Measurements from ENCODE around the gene SUCLA2.
"Not testable (repeated sequence)": the region's sequence is repeated elsewhere in the genome, so short reads cannot be mapped to it uniquely, and the experiment has no call there.

Gene SUCLA2

GRCh38 chr13:47990920-47991466, 10.1 kb downstream of the SUCLA2 start:
- no peak for DNase-seq

GRCh38 chr13:47990427-47990826, 10.6 kb downstream of the SUCLA2 start:
- DNase-seq = no peak

DNA sequence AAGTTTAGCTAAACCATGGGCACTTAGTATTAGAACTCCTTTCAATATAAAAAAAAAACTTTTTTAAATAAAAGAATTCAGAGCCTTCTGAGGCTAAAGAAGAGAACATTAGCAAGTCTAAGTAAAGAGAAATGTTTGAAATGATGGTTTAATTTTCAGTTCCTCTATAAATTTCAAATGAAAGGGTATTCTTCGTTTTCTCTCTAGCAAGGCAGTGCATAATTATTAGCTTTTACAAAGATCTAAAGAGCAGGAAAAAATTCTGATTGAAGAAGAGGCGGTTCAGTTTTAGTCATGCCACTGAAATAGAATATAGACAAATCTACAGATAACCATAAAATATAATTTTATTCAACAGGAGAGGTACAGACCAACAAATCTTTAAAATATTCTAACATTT, 18.0 kb downstream of the SUCLA2 start:
- DNase-seq = no peak

GRCh38 chr13:47976325-47976724, 24.7 kb downstream of the SUCLA2 start:
- no peak for DNase-seq

DNA sequence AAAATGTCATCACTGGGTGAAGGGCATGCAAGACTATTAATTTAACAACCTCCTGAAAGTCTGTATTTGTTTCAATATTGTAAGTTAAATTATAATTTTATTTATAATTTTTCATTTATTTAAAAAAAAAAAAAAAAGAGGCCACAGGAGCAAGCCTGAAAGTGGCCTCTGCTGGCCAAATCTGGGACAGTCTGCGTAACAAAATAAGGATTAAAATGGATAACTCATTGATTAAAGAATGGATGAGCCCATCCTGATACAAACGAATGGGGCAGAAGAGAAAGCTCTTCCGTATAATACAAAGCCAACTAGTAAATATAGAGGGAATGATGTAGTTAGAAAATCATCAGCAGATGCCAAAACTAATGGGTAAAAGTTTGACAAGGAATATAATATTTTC, 36.2 kb downstream of the SUCLA2 start:
- DNase-seq = no peak

DNA sequence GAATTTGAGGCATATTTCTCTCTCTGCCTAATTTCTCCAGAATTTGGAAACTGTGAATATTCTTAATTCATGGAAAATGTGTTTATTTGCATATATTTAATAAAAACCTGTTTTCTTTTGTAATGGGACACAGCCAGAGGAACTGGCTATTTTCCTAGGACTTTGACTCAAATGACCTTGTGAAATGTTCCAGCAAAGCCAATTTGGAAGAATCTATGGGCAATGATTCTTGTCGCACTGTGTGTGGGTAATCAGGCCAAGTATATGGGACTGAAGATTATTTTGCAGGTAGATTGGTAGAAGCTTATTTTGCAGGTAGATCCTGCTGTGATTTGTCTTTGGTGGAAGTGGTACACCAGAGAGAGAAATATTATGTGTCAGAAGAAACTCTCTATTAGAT, 38.8 kb downstream of the SUCLA2 start:
- no peak for DNase-seq

- no peak for DNase-seq
These were observed 41.4 kb downstream of the SUCLA2 start for GRCh38 chr13:47959468-47960247.

DNA sequence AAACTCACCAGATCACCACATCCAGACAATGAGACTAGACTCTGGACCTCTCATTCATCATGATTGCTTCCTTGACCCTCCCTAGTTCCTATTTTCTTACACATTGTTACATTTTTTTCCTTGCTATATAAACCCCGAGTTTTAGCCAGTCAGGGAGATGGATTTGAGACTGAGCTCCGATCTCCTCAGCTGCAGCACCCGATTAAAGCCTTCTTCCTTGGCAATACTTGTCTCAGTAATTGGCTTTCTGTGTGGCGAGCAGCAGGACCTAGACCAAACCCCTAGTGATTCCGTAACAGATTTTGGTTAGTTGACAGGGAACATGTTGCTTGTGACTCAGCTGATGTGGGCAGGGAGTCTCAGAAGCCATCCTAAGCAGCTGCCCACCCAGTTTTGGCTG, 44.0 kb downstream of the SUCLA2 start:
- DNase-seq = no peak

DNA sequence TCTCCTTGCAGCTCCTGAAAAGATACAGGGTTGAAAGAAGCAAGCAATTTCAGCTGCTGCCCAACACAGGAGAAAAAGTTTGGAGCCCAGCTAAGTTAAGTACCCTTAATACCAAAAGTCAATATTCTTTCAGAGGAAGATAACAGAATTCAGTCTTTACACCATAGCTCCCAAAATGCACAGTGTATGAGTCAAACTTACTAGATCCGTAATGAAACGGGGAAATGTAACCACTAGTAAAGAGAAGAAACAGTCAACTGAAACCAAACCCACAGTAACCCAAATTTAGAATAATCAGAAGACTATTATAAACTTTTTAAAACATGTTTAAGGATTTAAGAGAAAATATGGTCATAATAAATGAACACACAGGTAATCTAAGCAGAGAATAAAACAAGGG, 45.2 kb downstream of the SUCLA2 start:
- DNase-seq = no peak

GRCh38 chr13:47949799-47950198, 51.3 kb downstream of the SUCLA2 start:
- no peak for DNase-seq

DNA sequence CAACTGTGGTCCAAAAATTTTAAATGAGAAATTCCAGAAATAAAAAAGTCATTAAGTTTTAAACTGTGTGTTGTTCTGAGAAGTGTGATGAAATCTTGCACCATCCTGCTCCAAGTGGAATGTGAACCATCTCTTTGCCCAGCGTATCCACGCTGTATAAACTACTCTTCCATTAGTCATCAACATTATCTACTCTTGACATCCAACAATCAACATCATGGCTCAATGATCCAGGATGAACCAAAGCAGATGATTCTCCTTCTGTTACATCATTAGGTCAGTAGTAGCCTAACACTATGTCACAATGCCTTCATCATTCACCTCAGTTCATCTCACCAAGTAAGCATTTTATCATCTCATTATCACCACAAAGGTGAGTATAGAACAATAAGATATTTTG, 55.3 kb downstream of the SUCLA2 start:
- no peak for DNase-seq

DNA sequence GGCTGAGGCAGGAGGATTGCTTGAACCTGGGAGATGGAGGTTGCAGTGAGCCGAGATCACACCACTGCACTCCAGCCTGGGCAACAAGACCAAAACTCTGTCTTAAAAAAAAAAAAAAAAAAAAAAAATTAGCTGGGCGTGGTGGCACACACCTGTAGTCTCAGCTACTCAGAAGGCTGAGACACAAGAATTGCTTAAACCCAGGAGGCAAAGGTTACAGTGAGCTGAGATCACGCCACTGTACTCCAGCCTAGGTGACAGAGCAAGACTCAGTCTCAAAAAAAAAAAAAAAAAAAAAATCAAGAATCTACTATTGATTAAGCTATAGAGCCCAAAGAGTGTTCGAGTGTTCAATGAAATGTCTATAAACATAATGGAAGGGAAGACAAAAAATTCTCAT, 55.9 kb downstream of the SUCLA2 start:
- DNase-seq = not testable (repeated sequence)

GRCh38 chr13:47934371-47934770, 66.7 kb downstream of the SUCLA2 start:
- no peak for DNase-seq

- no peak for DNase-seq
These were observed 67.8 kb downstream of the SUCLA2 start for GRCh38 chr13:47932950-47933923.

- no peak for DNase-seq
These were observed 70.4 kb downstream of the SUCLA2 start for GRCh38 chr13:47930649-47931165.

- no peak for DNase-seq
These were observed 71.9 kb downstream of the SUCLA2 start for GRCh38 chr13:47929156-47929555.

GRCh38 chr13:47917022-47917574, 84.0 kb downstream of the SUCLA2 start:
- no peak for DNase-seq

DNA sequence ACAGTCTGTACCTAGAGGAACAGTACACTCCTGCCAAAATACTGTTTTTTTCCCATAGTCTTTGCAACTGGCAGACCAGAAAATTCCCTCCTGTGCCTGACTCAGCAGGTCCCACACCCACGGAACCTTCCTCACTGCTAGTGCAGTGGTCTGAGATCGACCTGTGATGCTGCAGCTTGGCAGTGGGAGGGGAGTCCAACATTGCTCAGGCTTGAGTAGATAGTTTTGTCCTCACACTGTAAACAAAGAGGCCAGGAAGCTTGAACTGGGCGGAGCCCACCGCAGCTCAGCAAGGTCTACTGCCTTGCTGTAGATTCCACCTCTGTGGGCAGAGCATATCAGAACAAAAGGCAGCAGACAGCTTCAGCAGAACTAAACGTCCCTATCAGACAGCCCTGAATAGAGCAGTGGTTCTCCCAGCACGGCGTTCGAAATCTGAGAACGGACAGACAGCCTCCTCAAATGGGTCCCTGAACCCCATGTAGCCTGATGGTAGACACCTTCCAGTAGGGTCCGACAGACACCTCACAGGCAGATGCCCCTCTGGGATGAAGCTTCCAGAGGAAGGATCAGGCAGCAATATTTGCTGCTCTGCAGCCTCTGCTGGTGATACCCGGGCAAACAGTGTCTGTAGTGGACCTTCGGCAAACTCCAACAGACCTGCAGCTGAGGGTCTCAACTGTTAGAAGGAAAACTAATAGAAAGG, 92.7 kb downstream of the SUCLA2 start:
- no peak for DNase-seq

- no peak for DNase-seq
These were observed 96.2 kb downstream of the SUCLA2 start for GRCh38 chr13:47904891-47905290.

- no peak for DNase-seq
These were observed 96.8 kb downstream of the SUCLA2 start for GRCh38 chr13:47904241-47904640.

DNA sequence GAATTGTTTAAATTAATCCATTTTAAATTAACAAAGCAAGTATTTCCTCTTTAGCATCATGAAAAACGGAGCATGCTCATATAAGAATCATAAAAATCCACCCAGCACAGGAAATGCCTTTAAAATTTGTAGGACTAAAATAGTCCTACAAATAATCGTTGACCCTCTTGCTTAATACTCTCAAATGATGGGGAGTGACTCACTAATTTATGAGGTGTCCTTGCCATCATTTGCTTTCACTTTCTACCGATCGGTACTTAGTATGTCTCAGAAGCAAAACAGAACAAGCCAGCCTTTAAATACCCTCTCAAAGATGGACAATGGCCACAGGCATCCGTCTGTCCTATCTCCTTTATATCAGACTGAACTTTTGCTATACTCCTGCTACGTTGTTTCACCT, 97.2 kb downstream of the SUCLA2 start:
- DNase-seq = no peak

DNA sequence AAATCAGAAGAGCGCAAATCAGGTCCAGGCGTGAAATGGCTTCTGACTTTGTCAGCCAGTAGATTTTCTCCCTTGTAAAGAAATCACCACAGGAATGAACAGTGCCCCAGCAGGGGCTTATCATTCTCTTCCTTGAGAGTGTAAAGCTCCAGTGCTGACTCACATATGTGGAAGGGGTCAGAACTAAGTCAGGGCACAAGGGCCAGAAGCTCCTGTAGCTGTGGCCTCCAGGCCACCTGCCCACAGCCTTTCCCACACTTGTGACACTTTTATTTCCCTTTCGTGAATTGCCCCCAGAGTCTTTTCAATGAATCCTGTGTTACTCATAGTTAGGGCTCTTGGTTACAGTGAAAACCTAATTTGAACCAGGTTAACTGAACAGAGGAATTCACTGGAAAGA, 99.6 kb downstream of the SUCLA2 start:
- no peak for DNase-seq

All from activated CD4-positive, alpha-beta T cell treated with anti-CD3 and anti-CD28 coated beads, Interleukin-2, amount 50 U/mL, for 4 hours (primary cell).